ENCODE measurements around the gene HS6ST2. TPM values are rescaled to one million over a fixed set of nuclear protein-coding genes. Genes with fewer than 3 reads are reported as not detected.
A peak's percentile ranks its signal among the peaks of the same experiment; 100 is the strongest.

Gene HS6ST2
- total RNA-seq, 5 donors from 2014 or later (not counting 1 experiment from before 2014, with no cell fraction given), result not detected

DNA sequence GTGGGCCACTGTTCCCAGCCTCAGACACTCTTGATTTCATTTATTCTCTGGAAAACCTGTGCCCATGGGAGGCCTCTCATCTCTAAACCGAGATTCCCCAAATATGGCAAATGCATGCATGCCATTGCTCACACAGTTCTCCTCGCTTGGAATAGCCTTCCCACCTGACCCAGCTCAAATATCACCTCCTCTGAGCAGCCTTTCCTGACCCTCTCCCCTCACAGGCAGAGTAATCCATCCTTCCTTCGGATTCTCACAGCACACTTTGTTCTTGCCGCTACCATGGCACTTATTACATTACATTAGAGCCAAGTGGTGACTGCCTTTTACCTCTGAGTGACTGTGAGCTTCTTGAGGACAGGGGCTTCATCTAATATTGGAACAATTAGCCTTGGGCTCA, 209.5 kb downstream of the HS6ST2 start:
- H3K9me3 Mint-ChIP-seq, result no peaks in the 10 kb centered on the region
- H3K4me1 Mint-ChIP-seq, result peaks cover 0 to 6% (median 1%) of the 10 kb centered on the region in 3 donors
- no peak for DNase-seq
- ChIA-PET CTCF (no interaction called here), POLR2A (no interaction called here)
- H3K36me3 Mint-ChIP-seq, result no peaks in the 10 kb centered on the region
- Histone ChIP-seq H3K27me3 (replicated peaks in 1 of 2; ENCODE audit: control insufficient read depth in 2 of 2, extremely low read depth in 1 of 2, insufficient read depth in 2 of 2, low read length in 1 of 2) (no peaks in the 10 kb centered on the region), H3K9me3 (no peaks in the 10 kb centered on the region), H3K27ac (ENCODE audit: low read length) (no peak overlapping the region), H3K4me1 (ENCODE audit: control insufficient read depth in 1 of 2, extremely low read depth in 1 of 2, insufficient read depth in 2 of 2, low read length in 2 of 2) (peaks cover 0 to 11% of the 10 kb centered on the region in 2 experiments), H3K36me3 (ENCODE audit: control insufficient read depth in 2 of 2, extremely low read depth in 1 of 2, insufficient read depth in 1 of 2, low read length in 1 of 2) (no peaks in the 10 kb centered on the region), H3K4me3 (ENCODE audit: control insufficient read depth in 1 of 2, extremely low read depth in 1 of 2, low read length in 1 of 2) (no peak overlapping the region)
- H3K27ac Mint-ChIP-seq, result no peak overlapping the region
- no peak overlapping the region for H3K4me3 Mint-ChIP-seq
- WGBS (ENCODE audit: insufficient coverage), result 80% methylated on average over 4 of the region's 4 CpGs
- no peak for ATAC-seq (replicated peaks in 1 of 4)
- peaks cover 0 to 35% of the 10 kb centered on the region in 2 donors for H3K27me3 Mint-ChIP-seq

DNA sequence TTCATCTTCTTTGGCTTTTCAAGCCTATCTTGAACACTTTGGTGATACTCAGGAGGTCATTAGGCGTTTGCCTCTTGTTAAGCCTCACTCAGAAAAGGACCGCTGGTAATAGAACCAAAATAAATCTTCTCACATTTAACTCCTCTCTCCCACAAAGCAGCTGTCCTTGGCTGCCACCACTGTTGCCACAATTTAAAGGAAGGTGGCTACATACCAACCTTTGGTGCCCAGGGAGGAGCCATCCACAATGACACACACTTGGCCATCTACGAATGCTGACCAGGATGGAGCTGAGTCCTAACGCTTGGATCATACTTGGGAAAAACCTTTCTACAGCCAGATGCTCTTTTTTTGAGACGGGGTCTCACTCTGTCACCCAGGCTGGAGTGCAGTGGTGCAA, 210.2 kb downstream of the HS6ST2 start:
- no peak for ATAC-seq (replicated peaks in 1 of 4)
- H3K9me3 ChIP-seq, result no peaks in the 10 kb centered on the region
- H3K27ac ChIP-seq (ENCODE audit: low read length), result no peak overlapping the region
- Mint-ChIP-seq H3K36me3 (no peaks in the 10 kb centered on the region), H3K4me1 (peaks cover 0 to 6% (median 1%) of the 10 kb centered on the region in 3 donors), H3K9me3 (no peaks in the 10 kb centered on the region), H3K4me3 (no peak overlapping the region), H3K27me3 (peaks cover 0 to 36% of the 10 kb centered on the region in 2 donors), H3K27ac (no peak overlapping the region)
- CTCF ChIA-PET, result no interaction called here
- DNase-seq, result no peak
- POLR2A ChIA-PET, result no interaction called here
- H3K27me3 ChIP-seq (replicated peaks in 1 of 2; ENCODE audit: control insufficient read depth in 2 of 2, extremely low read depth in 1 of 2, insufficient read depth in 2 of 2, low read length in 1 of 2), result no peaks in the 10 kb centered on the region
- H3K4me3 ChIP-seq (ENCODE audit: control insufficient read depth in 1 of 2, extremely low read depth in 1 of 2, low read length in 1 of 2), result no peak overlapping the region
- H3K36me3 ChIP-seq (ENCODE audit: control insufficient read depth in 2 of 2, extremely low read depth in 1 of 2, insufficient read depth in 1 of 2, low read length in 1 of 2), result no peaks in the 10 kb centered on the region
- H3K4me1 ChIP-seq (ENCODE audit: control insufficient read depth in 1 of 2, extremely low read depth in 1 of 2, insufficient read depth in 2 of 2, low read length in 2 of 2), result peaks cover 0 to 11% of the 10 kb centered on the region in 2 experiments
- whole genome bisulfite sequencing (ENCODE audit: insufficient coverage), result no CpG with 5 or more reads among the region's 5 CpGs

DNA sequence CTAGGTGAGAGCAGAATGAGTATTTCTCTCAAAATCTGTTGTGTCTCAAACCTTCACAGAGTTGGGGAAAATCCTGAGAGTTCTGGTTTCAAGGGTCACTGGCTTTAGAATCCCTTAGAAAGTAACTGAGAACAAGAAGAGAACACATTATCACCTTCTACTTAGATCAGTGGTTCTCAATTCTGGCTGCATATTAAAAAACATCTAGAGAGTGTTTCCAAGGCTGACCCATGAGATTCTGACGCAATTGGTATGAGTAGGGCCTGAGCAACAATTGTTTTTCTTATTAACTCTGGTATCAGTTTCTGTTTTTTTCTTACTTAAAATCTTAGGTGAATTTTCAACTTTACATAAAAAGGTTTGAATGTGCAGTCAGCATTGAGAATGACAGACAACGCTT, 212.8 kb downstream of the HS6ST2 start:
- H3K27me3 Mint-ChIP-seq, result peaks cover 0 to 34% of the 10 kb centered on the region in 2 donors
- WGBS (ENCODE audit: insufficient coverage), result 100% methylated on average over 1 of the region's 2 CpGs
- no peaks in the 10 kb centered on the region for H3K9me3 Mint-ChIP-seq
- Histone ChIP-seq H3K4me3 (ENCODE audit: control insufficient read depth in 1 of 2, extremely low read depth in 1 of 2, low read length in 1 of 2) (no peak overlapping the region), H3K36me3 (ENCODE audit: control insufficient read depth in 2 of 2, extremely low read depth in 1 of 2, insufficient read depth in 1 of 2, low read length in 1 of 2) (no peaks in the 10 kb centered on the region), H3K4me1 (ENCODE audit: control insufficient read depth in 1 of 2, extremely low read depth in 1 of 2, insufficient read depth in 2 of 2, low read length in 2 of 2) (peaks cover 0 to 5% of the 10 kb centered on the region in 2 experiments), H3K9me3 (no peaks in the 10 kb centered on the region), H3K27me3 (replicated peaks in 1 of 2; ENCODE audit: control insufficient read depth in 2 of 2, extremely low read depth in 1 of 2, insufficient read depth in 2 of 2, low read length in 1 of 2) (no peaks in the 10 kb centered on the region), H3K27ac (ENCODE audit: low read length) (no peak overlapping the region)
- POLR2A ChIA-PET, result interaction anchor here in 1 of 2 donors (0.7 kb wide), 1 partner anchor 10 kb away, joined by 3 read pairs; no protein-coding TSS in a partner anchor
- H3K4me3 Mint-ChIP-seq, result no peak overlapping the region
- H3K36me3 Mint-ChIP-seq, result no peaks in the 10 kb centered on the region
- no peak for DNase-seq
- H3K27ac Mint-ChIP-seq, result no peak overlapping the region
- CTCF ChIA-PET, result interaction anchor here in 1 of 2 donors (0.7 kb wide), 1 partner anchor 453 kb away, joined by 3 read pairs; no protein-coding TSS in a partner anchor
- peaks cover 0 to 11% (median 1%) of the 10 kb centered on the region in 3 donors for H3K4me1 Mint-ChIP-seq
- ATAC-seq (replicated peaks in 1 of 4), result no peak

DNA sequence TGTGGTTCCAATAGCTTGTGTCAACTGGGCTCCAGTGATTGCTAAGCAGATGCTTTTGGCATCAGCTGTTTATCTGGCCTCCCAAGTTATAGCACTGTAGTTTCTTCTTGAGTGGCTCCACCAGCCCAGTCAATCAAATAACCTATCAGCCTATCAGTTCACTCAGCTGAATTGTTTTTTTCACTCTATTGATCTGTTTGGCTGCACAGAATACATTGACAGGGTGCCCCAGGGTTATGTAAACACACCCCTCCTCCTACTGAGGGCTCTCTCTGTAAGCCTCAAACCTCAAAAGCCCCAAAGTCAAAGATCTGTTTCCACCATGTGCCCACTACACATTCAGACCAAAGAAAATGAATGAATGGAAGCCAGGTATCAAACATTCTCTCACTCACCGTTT, 214.0 kb downstream of the HS6ST2 start:
- Mint-ChIP-seq H3K27ac (no peak overlapping the region), H3K36me3 (no peaks in the 10 kb centered on the region), H3K27me3 (peaks cover 0 to 38% of the 10 kb centered on the region in 2 donors), H3K9me3 (no peaks in the 10 kb centered on the region), H3K4me3 (no peak overlapping the region), H3K4me1 (peaks cover 0 to 8% (median 0%) of the 10 kb centered on the region in 3 donors)
- ChIA-PET CTCF (no interaction called here), POLR2A (no interaction called here)
- peak in 1 of 4 experiments; percentile 29 for ATAC-seq (replicated peaks in 1 of 4)
- no peak for DNase-seq
- Histone ChIP-seq H3K9me3 (no peaks in the 10 kb centered on the region), H3K4me3 (ENCODE audit: control insufficient read depth in 1 of 2, extremely low read depth in 1 of 2, low read length in 1 of 2) (no peak overlapping the region), H3K27ac (ENCODE audit: low read length) (no peak overlapping the region), H3K36me3 (ENCODE audit: control insufficient read depth in 2 of 2, extremely low read depth in 1 of 2, insufficient read depth in 1 of 2, low read length in 1 of 2) (no peaks in the 10 kb centered on the region), H3K27me3 (replicated peaks in 1 of 2; ENCODE audit: control insufficient read depth in 2 of 2, extremely low read depth in 1 of 2, insufficient read depth in 2 of 2, low read length in 1 of 2) (no peaks in the 10 kb centered on the region), H3K4me1 (ENCODE audit: control insufficient read depth in 1 of 2, extremely low read depth in 1 of 2, insufficient read depth in 2 of 2, low read length in 2 of 2) (peaks cover 0 to 2% of the 10 kb centered on the region in 2 experiments)
- no CpG with 5 or more reads among the region's 1 CpG for WGBS (ENCODE audit: insufficient coverage)

DNA sequence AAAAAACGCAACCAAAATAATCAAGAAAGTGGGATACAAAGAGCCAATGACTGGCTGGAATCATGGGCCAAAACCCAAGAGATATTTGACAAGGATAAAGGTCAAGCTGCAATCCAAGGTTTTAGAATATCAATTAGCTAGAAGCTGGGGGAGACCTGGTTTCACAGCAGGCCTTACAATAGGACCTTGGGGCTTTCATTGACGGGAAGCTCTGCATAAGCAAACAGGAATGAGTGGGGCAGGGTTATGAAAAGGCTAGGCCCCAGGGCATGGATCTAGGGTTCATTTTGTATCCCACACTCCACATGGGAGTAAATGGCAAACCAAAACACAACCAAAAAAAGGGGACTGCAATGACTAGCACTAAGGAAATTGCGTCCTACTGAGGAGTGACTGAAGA, 215.3 kb downstream of the HS6ST2 start:
- Histone ChIP-seq H3K4me1 (ENCODE audit: control insufficient read depth in 1 of 2, extremely low read depth in 1 of 2, insufficient read depth in 2 of 2, low read length in 2 of 2) (peaks cover 3 to 5% of the 10 kb centered on the region in 2 experiments), H3K36me3 (ENCODE audit: control insufficient read depth in 2 of 2, extremely low read depth in 1 of 2, insufficient read depth in 1 of 2, low read length in 1 of 2) (no peaks in the 10 kb centered on the region), H3K27ac (ENCODE audit: low read length) (no peak overlapping the region), H3K4me3 (ENCODE audit: control insufficient read depth in 1 of 2, extremely low read depth in 1 of 2, low read length in 1 of 2) (no peak overlapping the region), H3K27me3 (replicated peaks in 1 of 2; ENCODE audit: control insufficient read depth in 2 of 2, extremely low read depth in 1 of 2, insufficient read depth in 2 of 2, low read length in 1 of 2) (no peaks in the 10 kb centered on the region), H3K9me3 (no peaks in the 10 kb centered on the region)
- ChIA-PET CTCF (no interaction called here), POLR2A (no interaction called here)
- DNase-seq (no peak), ATAC-seq (replicated peaks in 1 of 4) (no peak)
- H3K9me3 Mint-ChIP-seq, result no peaks in the 10 kb centered on the region
- H3K27me3 Mint-ChIP-seq, result peaks cover 0 to 38% of the 10 kb centered on the region in 2 donors
- H3K4me1 Mint-ChIP-seq, result peaks cover 4 to 18% (median 10%) of the 10 kb centered on the region in 3 donors
- no peak overlapping the region for H3K27ac Mint-ChIP-seq
- H3K36me3 Mint-ChIP-seq, result no peaks in the 10 kb centered on the region
- WGBS (ENCODE audit: insufficient coverage), result no CpG with 5 or more reads among the region's 3 CpGs
- H3K4me3 Mint-ChIP-seq, result no peak overlapping the region

DNA sequence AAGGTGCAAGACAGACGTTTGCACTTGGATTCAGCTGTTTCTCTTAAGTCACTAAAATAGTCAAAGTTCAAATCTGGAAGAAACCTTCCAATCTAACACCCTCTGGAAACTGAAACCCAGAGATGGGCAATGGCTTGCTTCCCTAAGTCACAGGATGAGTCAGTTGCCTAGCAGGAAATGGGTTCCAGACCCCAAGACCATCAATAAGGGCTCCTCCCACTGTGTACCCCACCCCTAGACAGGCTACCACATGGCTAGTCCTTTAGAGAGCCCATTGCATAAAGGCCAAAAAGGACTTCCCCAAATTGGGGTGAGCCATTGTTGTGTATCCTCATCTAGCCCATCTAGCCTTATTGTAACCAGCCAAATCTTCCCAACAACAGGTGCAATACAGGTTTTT, 216.2 kb downstream of the HS6ST2 start:
- Histone ChIP-seq H3K27me3 (replicated peaks in 1 of 2; ENCODE audit: control insufficient read depth in 2 of 2, extremely low read depth in 1 of 2, insufficient read depth in 2 of 2, low read length in 1 of 2) (no peaks in the 10 kb centered on the region), H3K9me3 (no peaks in the 10 kb centered on the region), H3K36me3 (ENCODE audit: control insufficient read depth in 2 of 2, extremely low read depth in 1 of 2, insufficient read depth in 1 of 2, low read length in 1 of 2) (no peaks in the 10 kb centered on the region), H3K27ac (ENCODE audit: low read length) (no peak overlapping the region), H3K4me3 (ENCODE audit: control insufficient read depth in 1 of 2, extremely low read depth in 1 of 2, low read length in 1 of 2) (no peak overlapping the region), H3K4me1 (ENCODE audit: control insufficient read depth in 1 of 2, extremely low read depth in 1 of 2, insufficient read depth in 2 of 2, low read length in 2 of 2) (peaks cover 7 to 13% of the 10 kb centered on the region in 2 experiments)
- no CpG with 5 or more reads among the region's 1 CpG for WGBS (ENCODE audit: insufficient coverage)
- Mint-ChIP-seq H3K9me3 (no peaks in the 10 kb centered on the region), H3K4me3 (no peak overlapping the region), H3K27ac (no peak overlapping the region), H3K4me1 (peaks cover 12 to 26% (median 18%) of the 10 kb centered on the region in 3 donors), H3K27me3 (peaks cover 0 to 36% of the 10 kb centered on the region in 2 donors), H3K36me3 (no peaks in the 10 kb centered on the region)
- no peak for DNase-seq
- ATAC-seq (replicated peaks in 1 of 4), result no peak
- POLR2A ChIA-PET, result no interaction called here
- CTCF ChIA-PET, result no interaction called here

DNA sequence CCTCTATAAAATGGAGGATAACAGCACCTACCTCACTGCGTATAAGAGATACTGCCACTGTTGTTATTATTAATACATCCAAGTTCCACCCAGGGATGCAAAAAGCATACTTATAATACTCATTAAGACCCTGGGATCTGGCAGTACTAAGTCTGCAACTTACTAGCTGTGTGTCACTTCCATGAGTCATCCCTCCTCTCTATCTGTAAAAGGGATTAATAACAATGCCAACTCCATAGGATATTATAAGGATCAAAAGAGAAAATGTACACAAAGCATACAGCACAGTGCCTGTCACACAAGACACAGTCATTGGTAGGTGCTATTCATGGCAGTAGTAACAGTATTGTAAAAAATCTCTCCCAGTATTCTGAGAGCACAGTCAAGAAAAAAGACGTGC, 216.7 kb downstream of the HS6ST2 start:
- DNase-seq (no peak), ATAC-seq (replicated peaks in 1 of 4) (no peak)
- Histone ChIP-seq H3K27me3 (replicated peaks in 1 of 2; ENCODE audit: control insufficient read depth in 2 of 2, extremely low read depth in 1 of 2, insufficient read depth in 2 of 2, low read length in 1 of 2) (no peaks in the 10 kb centered on the region), H3K27ac (ENCODE audit: low read length) (no peak overlapping the region), H3K4me1 (ENCODE audit: control insufficient read depth in 1 of 2, extremely low read depth in 1 of 2, insufficient read depth in 2 of 2, low read length in 2 of 2) (peaks cover 9 to 15% of the 10 kb centered on the region in 2 experiments), H3K4me3 (ENCODE audit: control insufficient read depth in 1 of 2, extremely low read depth in 1 of 2, low read length in 1 of 2) (no peak overlapping the region), H3K36me3 (ENCODE audit: control insufficient read depth in 2 of 2, extremely low read depth in 1 of 2, insufficient read depth in 1 of 2, low read length in 1 of 2) (no peaks in the 10 kb centered on the region), H3K9me3 (no peaks in the 10 kb centered on the region)
- Mint-ChIP-seq H3K4me3 (no peak overlapping the region), H3K27me3 (peaks cover 0 to 32% of the 10 kb centered on the region in 2 donors), H3K27ac (no peak overlapping the region), H3K4me1 (peaks cover 18 to 31% (median 22%) of the 10 kb centered on the region in 3 donors), H3K36me3 (no peaks in the 10 kb centered on the region), H3K9me3 (no peaks in the 10 kb centered on the region)
- ChIA-PET CTCF (no interaction called here), POLR2A (no interaction called here)
- no CpG with 5 or more reads among the region's 2 CpGs for WGBS (ENCODE audit: insufficient coverage)
